ENCODE data around the gene PHF11. TPM values are rescaled to one million over a fixed set of nuclear protein-coding genes. Genes with fewer than 3 reads are reported as not detected.

The PHF11 gene
- total RNA-seq, 1 experiment from 2014 or later = 15.7 TPM

- no peak for ATAC-seq
- H3K27me3 ChIP-seq (ENCODE audit: control insufficient read depth, insufficient read depth, low read length) = no peaks in the 10 kb centered on the region
- POLR2A ChIA-PET = no interaction called here
- intact Hi-C loops (cut with micrococcal nuclease; ENCODE audit: unreplicated experiment) = no loop called here
- CTCF ChIA-PET = no interaction called here
- H3K36me3 ChIP-seq (ENCODE audit: control insufficient read depth, insufficient read depth, low read length) = no peaks in the 10 kb centered on the region; the same call in 1 of the 2 replicates
- no peak for TF ChIP-seq SIN3A (IDR thresholded peaks at IDR 0.05; ENCODE audit: borderline replicate concordance, insufficient read depth, low read depth, low read length)
- no peak for TF ChIP-seq CTCF (IDR thresholded peaks at IDR 0.05)
- TF ChIP-seq TCF7L2 (IDR thresholded peaks at IDR 0.05; ENCODE audit: low read depth, low read length) = no peak
- H3K4me3 ChIP-seq (ENCODE audit: low read depth in 2 of 2, low read length in 2 of 2) = no peak overlapping the region
- no peaks in the 10 kb centered on the region for H3K9me3 ChIP-seq (ENCODE audit: control insufficient read depth, insufficient read depth, low read depth, low read length)
- in situ Hi-C loops (cut with HindIII; ENCODE audit: low pct_unique_long_range_greater_than_20kb, low sequenced_read_pairs) = no loop called here
- DNase-seq (ENCODE audit: low read depth, low spot score) = no peak
- BruUV-seq (replicated peaks) = no TSS peak
- H3K4me1 ChIP-seq (ENCODE audit: control insufficient read depth, insufficient read depth, low read length) = no peaks in the 10 kb centered on the region
- no peak overlapping the region for H3K27ac ChIP-seq (ENCODE audit: low read length)
Measured at GRCh38 chr13:49454388-49455006, 41.3 kb upstream of the PHF11 start.

GRCh38 chr13:49455007-49455398 lies 40.8 kb upstream of the PHF11 start:
- CTCF ChIA-PET = no interaction called here
- DNase-seq (ENCODE audit: low read depth, low spot score) (no peak), ATAC-seq (no peak)
- Histone ChIP-seq H3K4me3 (ENCODE audit: low read depth in 2 of 2, low read length in 2 of 2) (no peak overlapping the region), H3K27ac (ENCODE audit: low read length) (no peak overlapping the region), H3K36me3 (ENCODE audit: control insufficient read depth, insufficient read depth, low read length) (no peaks in the 10 kb centered on the region; the same call in 1 of the 2 replicates), H3K9me3 (ENCODE audit: control insufficient read depth, insufficient read depth, low read depth, low read length) (no peaks in the 10 kb centered on the region), H3K4me1 (ENCODE audit: control insufficient read depth, insufficient read depth, low read length) (no peaks in the 10 kb centered on the region), H3K27me3 (ENCODE audit: control insufficient read depth, insufficient read depth, low read length) (no peaks in the 10 kb centered on the region)
- BruUV-seq (replicated peaks) = no TSS peak
- in situ Hi-C loops (cut with HindIII; ENCODE audit: low pct_unique_long_range_greater_than_20kb, low sequenced_read_pairs) (no loop called here), intact Hi-C loops (cut with micrococcal nuclease; ENCODE audit: unreplicated experiment) (no loop called here)
- POLR2A ChIA-PET = interaction anchor here (0.7 kb wide), 1 partner anchor 80 kb away, joined by 5 read pairs; no protein-coding TSS in a partner anchor
- TF ChIP-seq POLR2AphosphoS5 (IDR thresholded peaks at IDR 0.05; ENCODE audit: low read depth, low read length) (no peak), CTCF (IDR thresholded peaks at IDR 0.05) (no peak), TCF7L2 (IDR thresholded peaks at IDR 0.05; ENCODE audit: low read depth, low read length) (no peak), SIN3A (IDR thresholded peaks at IDR 0.05; ENCODE audit: borderline replicate concordance, insufficient read depth, low read depth, low read length) (no peak)
- TF ChIP-seq, protein P1, sequence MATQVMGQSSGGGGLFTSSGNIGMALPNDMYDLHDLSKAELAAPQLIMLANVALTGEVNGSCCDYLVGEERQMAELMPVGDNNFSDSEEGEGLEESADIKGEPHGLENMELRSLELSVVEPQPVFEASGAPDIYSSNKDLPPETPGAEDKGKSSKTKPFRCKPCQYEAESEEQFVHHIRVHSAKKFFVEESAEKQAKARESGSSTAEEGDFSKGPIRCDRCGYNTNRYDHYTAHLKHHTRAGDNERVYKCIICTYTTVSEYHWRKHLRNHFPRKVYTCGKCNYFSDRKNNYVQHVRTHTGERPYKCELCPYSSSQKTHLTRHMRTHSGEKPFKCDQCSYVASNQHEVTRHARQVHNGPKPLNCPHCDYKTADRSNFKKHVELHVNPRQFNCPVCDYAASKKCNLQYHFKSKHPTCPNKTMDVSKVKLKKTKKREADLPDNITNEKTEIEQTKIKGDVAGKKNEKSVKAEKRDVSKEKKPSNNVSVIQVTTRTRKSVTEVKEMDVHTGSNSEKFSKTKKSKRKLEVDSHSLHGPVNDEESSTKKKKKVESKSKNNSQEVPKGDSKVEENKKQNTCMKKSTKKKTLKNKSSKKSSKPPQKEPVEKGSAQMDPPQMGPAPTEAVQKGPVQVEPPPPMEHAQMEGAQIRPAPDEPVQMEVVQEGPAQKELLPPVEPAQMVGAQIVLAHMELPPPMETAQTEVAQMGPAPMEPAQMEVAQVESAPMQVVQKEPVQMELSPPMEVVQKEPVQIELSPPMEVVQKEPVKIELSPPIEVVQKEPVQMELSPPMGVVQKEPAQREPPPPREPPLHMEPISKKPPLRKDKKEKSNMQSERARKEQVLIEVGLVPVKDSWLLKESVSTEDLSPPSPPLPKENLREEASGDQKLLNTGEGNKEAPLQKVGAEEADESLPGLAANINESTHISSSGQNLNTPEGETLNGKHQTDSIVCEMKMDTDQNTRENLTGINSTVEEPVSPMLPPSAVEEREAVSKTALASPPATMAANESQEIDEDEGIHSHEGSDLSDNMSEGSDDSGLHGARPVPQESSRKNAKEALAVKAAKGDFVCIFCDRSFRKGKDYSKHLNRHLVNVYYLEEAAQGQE (IDR thresholded peaks at IDR 0.05; ENCODE audit: insufficient read depth in 1 of 2, low read depth in 2 of 2, low read length in 1 of 2) = no peak
